K562 (cell line): ENCODE measurements around the gene TANGO6. TPM values are rescaled to one million over a fixed set of nuclear protein-coding genes. Genes with fewer than 3 reads are reported as not detected.

Experiments
- ATAC-seq: fragments of 200-7000 bp; cut with Tn5 transposase; 3 replicates; pipeline ENCODE4 v1.9.1; 2020; ENCODE audit warnings: moderate library complexity
- BruUV-seq: library from RNA; stranded (reverse); fragments of 400-500 nt; replicated peaks from 2 replicates; lab custom pipeline; 2021; lab: Mats Ljungman, UMichigan
- CTCF ChIA-PET: fragments of 300-600 bp; formaldehyde crosslinking; extraction: SDS; loops from one replicate; lab custom pipeline; 2021; ENCODE audit warnings: low intra/inter-chr PET ratio; lab: Yijun Ruan, JAX
- POLR2A ChIA-PET: fragments of 300-600, 350-650 bp; sonication (Branson Sonifier 250); formaldehyde crosslinking; extraction: SDS; loops from one replicate; lab custom pipeline; 2021; ENCODE audit warnings: antibody characterized with exemption, inconsistent platforms; lab: Yijun Ruan, JAX
- DNase-seq, 4 experiments: peaks; one replicate each; pipeline versions ENCODE4 v3.0.0 to v3.0.0-alpha.2; 2011 to 2018; ENCODE audit warnings: low spot score in 3 of 4, mixed read lengths in 3 of 4; ENCODE audit errors: extremely low read depth in 1 of 4
- FAIRE-seq: peaks from 2 replicates; lab custom pipeline; 2011; peaks lifted over from hg19 to GRCh38; lab: Jason Lieb, UNC
- H2AFZ ChIP-seq: 2 replicates; pipeline ENCODE4 v1.6.0; 2011; ENCODE audit warnings: low read depth, low read length, control low read depth, inconsistent platforms
- H3K27ac ChIP-seq: fragments of 200-600 bp; 3 replicates; pipeline ENCODE4 v1.8.0; 2011; ENCODE audit warnings: low read depth, mild to moderate bottlenecking, control low read depth, inconsistent platforms, low read length, moderate library complexity, mixed read lengths; ENCODE audit errors: extremely low read depth
- H3K27me3 ChIP-seq, 2 experiments: fragments of 300-600 bp in 1 of 2; 2 replicates in 1 of 2; 3 replicates in 1 of 2; pipeline versions ENCODE4 v1.6.0 to v1.8.0; 2011; ENCODE audit warnings: inconsistent platforms in 2 of 2, low read length in 2 of 2, mild to moderate bottlenecking in 1 of 2, mixed read lengths in 1 of 2, moderate library complexity in 1 of 2; ENCODE audit not compliant: control insufficient read depth in 2 of 2, insufficient read depth in 2 of 2
- H3K36me3 ChIP-seq: fragments of 300-600 bp; 3 replicates; pipeline ENCODE4 v1.8.0; 2011; ENCODE audit warnings: mild to moderate bottlenecking, low read length, inconsistent platforms; ENCODE audit not compliant: control insufficient read depth, insufficient read depth
- H3K4me1 ChIP-seq, 2 experiments: fragments of 200-600 bp in 1 of 2; replicated peaks in 1 of 2; 2 replicates in 1 of 2; 3 replicates in 1 of 2; pipeline versions ENCODE4 v1.5.1 to v1.8.0; 2011; ENCODE audit warnings: inconsistent platforms in 2 of 2, low read length in 2 of 2, mild to moderate bottlenecking in 1 of 2, mixed read lengths in 1 of 2, moderate library complexity in 1 of 2; ENCODE audit not compliant: control insufficient read depth in 2 of 2, insufficient read depth in 2 of 2
- H3K4me2 ChIP-seq: 2 replicates; pipeline ENCODE4 v1.6.1; 2011; ENCODE audit warnings: low read length, control low read depth, inconsistent platforms, mixed read lengths; ENCODE audit not compliant: insufficient read depth
- H3K4me3 ChIP-seq: fragments of 200-600 bp; sonication (generic), shearing (Covaris generic); 2 replicates; pipeline ENCODE4 v1.5.1; 2016; ENCODE audit warnings: control low read depth, inconsistent platforms
- H3K79me2 ChIP-seq: fragments of 200-600 bp; 3 replicates; pipeline ENCODE4 v1.8.0; 2011; ENCODE audit warnings: low read length, inconsistent platforms; ENCODE audit not compliant: control insufficient read depth, insufficient read depth
- H3K9ac ChIP-seq, 2 experiments: 2 replicates each; pipeline versions ENCODE4 v1.6.0 to v1.6.1; 2011; ENCODE audit warnings: low read depth in 2 of 2, low read length in 2 of 2, control low read depth in 1 of 2, inconsistent platforms in 1 of 2, mild to moderate bottlenecking in 1 of 2, mixed read lengths in 1 of 2; ENCODE audit not compliant: insufficient read depth in 1 of 2
- H3K9me1 ChIP-seq: one replicate; pipeline ENCODE4 v1.6.0; 2011; ENCODE audit warnings: inconsistent platforms, mild to moderate bottlenecking, low read length, moderate library complexity; ENCODE audit not compliant: control insufficient read depth, insufficient read depth
- H3K9me3 ChIP-seq: replicated peaks from 2 replicates; pipeline ENCODE4 v1.5.1; 2011; ENCODE audit warnings: low read depth, low read length, inconsistent platforms; ENCODE audit not compliant: control insufficient read depth, insufficient read depth
- H4K20me1 ChIP-seq: replicated peaks from 2 replicates; pipeline ENCODE4 v1.6.1; 2011; ENCODE audit warnings: low read length, inconsistent platforms, mixed read lengths; ENCODE audit not compliant: control insufficient read depth, insufficient read depth
- CREB1 ChIP-seq, 2 experiments: sonication (generic) in 1 of 2; formaldehyde crosslinking in 1 of 2; IDR thresholded peaks; 2 replicates each; pipeline versions ENCODE4 v1.6.1 to v1.8.0; 2012 to 2022; ENCODE audit warnings: inconsistent platforms in 1 of 2, mild to moderate bottlenecking in 1 of 2, missing genetic modification reagents in 1 of 2, moderate library complexity in 1 of 2
- POLR2G ChIP-seq: fragments of 200-400 bp; formaldehyde crosslinking; IDR thresholded peaks from 2 replicates; pipeline ENCODE4 v1.6.1; 2017; ENCODE audit warnings: low read depth, mild to moderate bottlenecking, antibody characterized with exemption, low read length, moderate library complexity
- SMARCC2 ChIP-seq: fragments of 450-650 bp; IDR thresholded peaks from 2 replicates; pipeline ENCODE4 v1.6.1; 2017; ENCODE audit warnings: antibody characterized with exemption, moderate library complexity, mild to moderate bottlenecking, low read depth
- ZNF140 ChIP-seq: fragments of 250-450 bp; sonication (Bioruptor Pico); IDR thresholded peaks from 2 replicates; pipeline ENCODE4 v1.8.0; 2021; ENCODE audit warnings: moderate library complexity, mild to moderate bottlenecking, inconsistent platforms
- WGBS: fragments of 100-300 bp; shearing (Covaris generic); methylation state at CpG from one replicate; pipeline ENCODE4 v1.1.6; 2016; ENCODE audit warnings: low coverage, mixed read lengths; ENCODE audit not compliant: insufficient coverage; ENCODE audit errors: missing lambda C conversion rate; 5-methylcytosine and 5-hydroxymethylcytosine counted together
- in situ Hi-C: fragments of 300-500 bp; cut with MboI; formaldehyde crosslinking; loops from 4 replicates; pipeline ENCODE4 v1.15.0; 2018; ENCODE audit warnings: inconsistent platforms, mixed read lengths
- intact Hi-C: fragments of 100-400 bp; cut with micrococcal nuclease; formaldehyde crosslinking; loops from 2 replicates; pipeline ENCODE4 v1.14.2; 2022
- polyA plus RNA-seq, 8 experiments: library from polyadenylated mRNA; depleted of rRNA in 4 of 8; stranded (reverse) in 5 of 8; unstranded in 3 of 8; fragments of >200 nt; fragmentation: Nextera tagmentation in 2 of 8; fragmentation: Illumina TruSeq in 1 of 8; extraction: Ambion mirVana in 2 of 8; extraction: Trizol in 1 of 8; gene quantifications; 2 replicates each; pipeline versions ENCODE4 v1.2.1 to v1.2.3, GENCODE V29; 2011 to 2014; ENCODE audit warnings: inconsistent platforms in 1 of 8, missing spikeins in 1 of 8
- total RNA-seq, 7 experiments: library from RNA; depleted of rRNA in 6 of 7; stranded (reverse); fragments of >200 nt in 6 of 7; fragmentation: Illumina TruSeq in 2 of 7; extraction: Trizol in 2 of 7; gene quantifications; 2 replicates each; pipeline versions ENCODE4 v1.2.1 to v1.2.3, GENCODE V29; 2011 to 2021; ENCODE audit warnings: low replicate concordance in 1 of 7

Gene TANGO6
- total and polyA plus RNA-seq, 9 of the 15 experiments (the other 6 are each of a cell fraction or from before 2014, with no cell fraction given) = 1.6 to 15.2 (median 9.6) TPM

DNA sequence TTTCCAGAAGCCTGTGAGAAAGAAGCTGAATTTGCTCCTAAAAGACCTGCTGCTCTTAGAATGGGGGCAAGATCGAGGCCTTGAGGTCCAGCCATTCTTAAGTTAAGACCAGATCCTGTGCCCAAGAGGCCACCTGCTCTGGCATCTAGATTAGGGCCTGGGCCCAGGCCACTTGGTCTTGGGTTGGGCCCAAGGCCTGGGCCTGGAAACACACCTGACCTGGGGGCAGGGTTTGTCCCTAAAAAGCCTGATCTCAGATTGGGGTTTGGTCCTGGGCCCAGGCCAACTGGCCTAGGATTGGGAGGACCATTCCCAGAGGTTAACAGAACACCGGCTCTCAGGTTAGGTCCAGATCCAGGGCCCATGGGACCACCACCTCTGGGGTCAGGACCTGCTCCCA lies 276.2 kb downstream of the TANGO6 start (continued):
- TF ChIP-seq CREB1 (IDR thresholded peaks at IDR 0.05) (no peak), CREB1 (CRISPR knock-in tag; IDR thresholded peaks at IDR 0.05) (no peak), ZNF140 (no peak)

DNA sequence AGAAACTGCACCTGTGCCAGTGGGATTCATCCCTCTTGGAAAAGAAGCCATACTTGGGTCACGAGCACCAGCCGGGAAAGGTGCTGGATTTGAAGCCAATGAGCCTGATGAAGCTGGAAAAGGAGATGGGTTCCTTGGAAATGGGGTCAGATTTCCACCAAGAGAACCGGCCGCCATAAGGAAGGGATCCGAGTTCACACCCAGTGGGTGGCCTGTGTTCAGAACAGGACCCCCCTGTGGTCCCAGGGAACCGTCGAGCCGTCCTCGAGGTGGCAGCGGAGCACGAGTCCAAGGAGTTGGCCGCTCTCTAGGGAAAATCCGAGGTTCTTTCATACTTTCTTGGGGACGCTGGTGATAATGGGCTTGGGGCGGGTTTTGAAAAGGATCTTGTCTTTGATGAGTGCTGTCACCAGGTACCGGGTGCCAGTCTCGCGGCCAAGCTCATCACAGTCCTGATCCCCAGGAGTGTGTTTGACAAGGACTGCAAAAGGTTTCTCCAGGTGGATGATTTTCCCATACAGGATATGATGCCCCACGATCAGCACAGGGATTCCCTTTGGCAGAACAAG lies 276.8 kb downstream of the TANGO6 start:
- Histone ChIP-seq H3K9ac (no peak overlapping the region), H4K20me1 (no peaks in the 10 kb centered on the region; the same call in 1 of the 2 replicates), H3K9me3 (no peaks in the 10 kb centered on the region), H3K79me2 (peaks cover 12% of the 10 kb centered on the region), H3K36me3 (peaks cover 64% of the 10 kb centered on the region), H3K27me3 (no peaks in the 10 kb centered on the region), H3K4me2 (no peak overlapping the region), H3K9me1 (no peaks in the 10 kb centered on the region), H3K4me3 (no peak overlapping the region), H3K27ac (no peak overlapping the region), H3K4me1 (no peaks in the 10 kb centered on the region), H2AFZ (no peak overlapping the region)
- intact Hi-C loops (loop anchor here (5.0 to 10.0 kb wide), 2 partner anchors 273 to 415 kb away; no protein-coding TSS in a partner anchor), in situ Hi-C loops (loop anchor here (5.0 kb wide), 1 partner anchor 218 kb away; no protein-coding TSS in a partner anchor)
- no peak for FAIRE-seq
- no TSS peak for BruUV-seq
- DNase-seq = no peak
- POLR2A ChIA-PET = interaction anchor here (0.8 kb wide), 1 partner anchor 8 kb away, joined by 3 read pairs; no protein-coding TSS in a partner anchor
- 94% methylated on average over 18 of the region's 19 CpGs for WGBS
- CTCF ChIA-PET = interaction anchor here (0.9 kb wide), 1 partner anchor 218 kb away, joined by 3 read pairs; no protein-coding TSS in a partner anchor
- TF ChIP-seq POLR2G = 0 out of 2 replicates have a peak, but pooled peaks have one; percentile 14
- TF ChIP-seq SMARCC2 = no peak
- ATAC-seq = no peak
